ENCODE data around the gene KIAA1755. TPM values are rescaled to one million over a fixed set of nuclear protein-coding genes. Genes with fewer than 3 reads are reported as not detected.

Gene KIAA1755
- total and polyA plus RNA-seq, 10 of the 15 experiments (the other 5 are each of a cell fraction or from before 2014, with no cell fraction given), result not detected

GRCh38 chr20:38203981-38204357, 56.6 kb downstream of the KIAA1755 start:
- no peak for FAIRE-seq
- in situ Hi-C loops (cut with MboI), result no loop called here
- intact Hi-C loops (cut with micrococcal nuclease; ENCODE audit: unreplicated experiment), result no loop called here

More at GRCh38 chr20:38203981-38204357, 56.6 kb downstream of the KIAA1755 start:
- Histone ChIP-seq H3K27ac (ENCODE audit: control insufficient read depth, insufficient read depth) (no peak overlapping the region), H3K4me3 (no peak overlapping the region), H3K9me3 (replicated peaks; ENCODE audit: control insufficient read depth, insufficient read depth, low read length) (no peaks in the 10 kb centered on the region), H3K9ac (ENCODE audit: control insufficient read depth, insufficient read depth, low read length) (no peak overlapping the region), H3K79me2 (ENCODE audit: control insufficient read depth, insufficient read depth, low read length) (no peaks in the 10 kb centered on the region), H3K27me3 (replicated peaks in 1 of 2; ENCODE audit: control insufficient read depth in 2 of 2, insufficient read depth in 2 of 2, low read length in 1 of 2) (no peaks in the 10 kb centered on the region; a peak in 2 of 4 replicates), H3K36me3 (ENCODE audit: control insufficient read depth in 2 of 2, insufficient read depth in 2 of 2, low read length in 1 of 2) (no peaks in the 10 kb centered on the region), H2AFZ (ENCODE audit: control insufficient read depth, low read depth, low read length) (no peak overlapping the region), H3K4me2 (ENCODE audit: control insufficient read depth, insufficient read depth) (no peak overlapping the region), H4K20me1 (ENCODE audit: control insufficient read depth, insufficient read depth) (no peaks in the 10 kb centered on the region), H3K4me1 (ENCODE audit: control insufficient read depth, insufficient read depth, low read length) (no peaks in the 10 kb centered on the region)
- ATAC-seq, result no peak
- BruUV-seq (replicated peaks), result no TSS peak
- RAD21 ChIA-PET (ENCODE audit: unreplicated experiment), result no interaction called here
- POLR2A ChIA-PET, result no interaction called here
- WGBS (ENCODE audit: insufficient coverage, insufficient replicate concordance, low lambda C conversion rate, missing lambda C conversion rate), result 35% methylated on average over 2 of the region's 2 CpGs
- CTCF ChIA-PET, result interaction anchor here (6.2 kb wide), 1 partner anchor 17 kb away, joined by 35 read pairs; no protein-coding TSS in a partner anchor
- TF ChIP-seq NR2F1 (conservative IDR thresholded peaks at IDR 0.05) (no peak), KDM1A (IDR thresholded peaks at IDR 0.05; ENCODE audit: borderline replicate concordance) (no peak), ZBED1 (IDR thresholded peaks at IDR 0.05; ENCODE audit: borderline replicate concordance) (no peak), HDGF (IDR thresholded peaks at IDR 0.05) (no peak), SKIL (IDR thresholded peaks at IDR 0.05; ENCODE audit: low read depth, poor library complexity, severe bottlenecking) (no peak), BCL11A (IDR thresholded peaks at IDR 0.05; ENCODE audit: low read depth, low read length) (no peak), RELB (IDR thresholded peaks at IDR 0.05; ENCODE audit: low read depth) (no peak), CBX3 (IDR thresholded peaks at IDR 0.05; ENCODE audit: borderline replicate concordance, low read depth) (no peak), NR2C1 (IDR thresholded peaks at IDR 0.05) (no peak), ATF2 (IDR thresholded peaks at IDR 0.05; ENCODE audit: low read length) (no peak), RFX5 (IDR thresholded peaks at IDR 0.05; ENCODE audit: low read depth, low read length) (no peak), IKZF2 (IDR thresholded peaks at IDR 0.05) (no peak), JUND (IDR thresholded peaks at IDR 0.05; ENCODE audit: low read depth, low read length) (no peak), MAX (IDR thresholded peaks at IDR 0.05; ENCODE audit: low read depth, low read length) (no peak), MTA3 (IDR thresholded peaks at IDR 0.05; ENCODE audit: borderline replicate concordance, low read length) (no peak), NR2C2 (IDR thresholded peaks at IDR 0.05; ENCODE audit: borderline replicate concordance, control insufficient read depth, insufficient read length, low read depth) (no peak), NFXL1 (IDR thresholded peaks at IDR 0.05; ENCODE audit: borderline replicate concordance) (no peak), CBX5 (IDR thresholded peaks at IDR 0.05; ENCODE audit: low read depth) (no peak), HDAC2 (IDR thresholded peaks at IDR 0.05) (no peak), TCF3 (IDR thresholded peaks at IDR 0.05; ENCODE audit: borderline replicate concordance, insufficient read depth, low read depth, low read length) (no peak)
- SMC1A ChIA-PET (ENCODE audit: uncharacterized antibody, unreplicated experiment), result no interaction called here
- no peak for DNase-seq (ENCODE audit: low read depth, low spot score)

Measured in GM12878 (cell line).